ENCODE measurements around the gene MATR3.
A peak's percentile ranks its signal among the peaks of the same experiment; 100 is the strongest.

MATR3 gene

DNA sequence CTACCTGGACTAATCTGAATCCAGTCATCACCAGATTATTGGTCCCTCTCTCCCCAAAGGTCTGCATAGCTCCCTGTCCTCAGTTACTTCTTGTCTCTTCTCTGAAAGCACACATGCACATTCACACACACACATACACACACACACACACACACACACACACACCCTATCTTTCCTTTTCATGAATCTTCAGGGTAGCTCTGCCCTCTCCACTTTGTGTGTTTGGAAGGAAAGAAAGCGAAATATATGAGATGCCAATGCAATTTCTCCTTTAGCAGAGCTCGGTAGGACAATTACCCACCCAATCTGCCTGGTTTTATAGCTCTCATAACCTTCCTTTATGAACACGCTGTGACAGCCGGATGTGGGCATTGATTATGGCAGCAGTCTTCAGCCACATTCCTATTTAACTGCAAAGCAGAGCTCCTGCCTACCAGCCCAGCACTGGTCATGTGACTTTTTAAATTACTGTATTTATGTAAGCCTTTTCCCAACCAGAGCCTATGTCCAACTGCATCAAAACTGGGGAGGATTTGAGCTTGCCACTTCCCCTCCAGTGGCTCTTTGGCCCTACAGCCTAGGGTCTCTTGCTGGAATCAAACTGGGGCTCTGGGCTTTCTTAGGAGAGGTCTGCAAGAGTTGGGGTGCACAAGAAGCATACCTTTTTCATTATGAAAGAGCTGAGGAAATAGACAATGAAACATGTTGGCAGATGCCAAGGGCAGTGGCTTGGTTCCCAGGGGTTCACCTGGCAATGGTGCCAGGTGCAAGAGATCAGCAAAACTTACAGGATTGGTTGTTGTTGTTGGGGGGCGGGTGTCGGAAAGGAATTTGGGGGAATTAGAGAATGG, 20.8 kb upstream of the MATR3 start:
- H3K4me3 ChIP-seq (ENCODE audit: control insufficient read depth, low read depth, low read length): no peak overlapping the region
- TF ChIP-seq, protein P1, sequence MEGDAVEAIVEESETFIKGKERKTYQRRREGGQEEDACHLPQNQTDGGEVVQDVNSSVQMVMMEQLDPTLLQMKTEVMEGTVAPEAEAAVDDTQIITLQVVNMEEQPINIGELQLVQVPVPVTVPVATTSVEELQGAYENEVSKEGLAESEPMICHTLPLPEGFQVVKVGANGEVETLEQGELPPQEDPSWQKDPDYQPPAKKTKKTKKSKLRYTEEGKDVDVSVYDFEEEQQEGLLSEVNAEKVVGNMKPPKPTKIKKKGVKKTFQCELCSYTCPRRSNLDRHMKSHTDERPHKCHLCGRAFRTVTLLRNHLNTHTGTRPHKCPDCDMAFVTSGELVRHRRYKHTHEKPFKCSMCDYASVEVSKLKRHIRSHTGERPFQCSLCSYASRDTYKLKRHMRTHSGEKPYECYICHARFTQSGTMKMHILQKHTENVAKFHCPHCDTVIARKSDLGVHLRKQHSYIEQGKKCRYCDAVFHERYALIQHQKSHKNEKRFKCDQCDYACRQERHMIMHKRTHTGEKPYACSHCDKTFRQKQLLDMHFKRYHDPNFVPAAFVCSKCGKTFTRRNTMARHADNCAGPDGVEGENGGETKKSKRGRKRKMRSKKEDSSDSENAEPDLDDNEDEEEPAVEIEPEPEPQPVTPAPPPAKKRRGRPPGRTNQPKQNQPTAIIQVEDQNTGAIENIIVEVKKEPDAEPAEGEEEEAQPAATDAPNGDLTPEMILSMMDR (conservative IDR thresholded peaks at IDR 0.05; ENCODE audit: control insufficient read depth, insufficient read depth, low read depth, low read length): no peak
- DNase-seq (ENCODE audit: low read depth): peak; percentile 44

DNA sequence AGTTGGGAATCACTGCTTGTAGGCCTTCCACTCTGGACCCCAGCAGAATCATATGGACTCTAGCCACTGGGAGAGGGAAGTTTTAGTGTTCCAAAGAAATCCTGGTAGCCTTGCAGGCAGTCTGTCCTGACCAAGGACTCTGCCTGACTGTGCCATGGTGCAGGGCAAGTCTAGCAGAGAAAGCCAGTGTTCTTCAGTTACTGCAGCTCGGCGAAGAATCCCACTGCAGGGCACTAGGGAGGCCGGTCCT, 20.3 kb upstream of the MATR3 start:
- no peak for DNase-seq (ENCODE audit: low read depth)
- TF ChIP-seq, protein P1 (conservative IDR thresholded peaks at IDR 0.05; ENCODE audit: control insufficient read depth, insufficient read depth, low read depth, low read length): no peak
- H3K4me3 ChIP-seq (ENCODE audit: control insufficient read depth, low read depth, low read length): no peak overlapping the region

DNA sequence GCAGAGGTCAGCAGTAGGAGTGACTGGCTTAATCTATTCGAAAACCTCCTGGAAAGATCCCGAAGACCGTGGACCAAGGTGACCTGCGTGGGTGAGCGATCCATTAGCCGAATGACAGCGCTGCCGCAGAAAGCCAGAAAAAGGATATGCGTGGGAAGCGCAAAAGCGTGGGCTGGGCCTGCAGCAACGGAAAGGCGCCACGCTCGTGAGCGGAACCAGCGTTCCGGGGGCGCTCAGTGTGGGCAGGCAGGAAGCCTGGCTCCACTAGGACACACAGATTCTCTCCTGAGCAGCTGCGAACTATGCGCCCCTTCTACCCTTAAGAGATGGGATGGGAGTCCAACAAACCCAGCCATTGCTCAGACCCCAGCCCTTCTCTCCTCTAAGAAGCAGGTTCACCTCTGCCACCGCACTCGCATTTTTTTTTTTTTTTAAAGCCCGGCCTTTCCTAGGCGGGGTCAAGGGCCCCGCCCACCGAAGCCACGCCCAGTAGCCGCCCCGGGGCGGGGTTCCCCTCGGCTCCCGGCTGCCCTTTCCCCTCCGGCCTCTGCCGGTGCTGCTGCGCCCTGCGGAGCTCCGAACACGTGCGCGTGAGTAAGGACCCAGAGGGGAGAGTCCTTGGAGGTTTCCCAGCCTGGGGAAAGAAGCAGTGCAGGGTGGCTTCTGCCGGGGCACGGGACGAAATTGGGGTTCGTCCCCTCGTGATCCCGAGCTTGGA, 19.8 kb upstream of the MATR3 start:
- DNase-seq (ENCODE audit: low read depth): peak; percentile 87
- TF ChIP-seq, protein P1 (conservative IDR thresholded peaks at IDR 0.05; ENCODE audit: control insufficient read depth, insufficient read depth, low read depth, low read length): no peak
- peak overlapping the region; percentile 93 for H3K4me3 ChIP-seq (ENCODE audit: control insufficient read depth, low read depth, low read length)

DNA sequence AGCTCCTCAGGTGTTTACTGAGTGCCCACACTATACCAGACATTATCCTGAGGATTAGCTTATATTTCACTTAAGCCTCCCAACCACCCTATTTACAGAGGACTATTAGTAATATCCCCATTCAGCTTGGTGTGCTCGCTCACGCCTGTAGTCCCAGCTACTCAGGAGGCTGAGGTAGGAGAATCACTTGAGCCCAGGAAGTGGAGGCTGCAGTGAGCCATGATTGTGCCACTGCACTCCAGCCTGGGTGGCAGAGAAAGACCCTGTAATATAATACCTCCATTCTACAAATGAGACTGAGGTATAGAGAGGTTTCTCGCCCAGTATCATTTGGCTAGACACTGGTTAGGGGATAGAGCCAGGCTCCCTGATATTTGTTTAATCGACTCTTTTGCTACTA, 18.0 kb upstream of the MATR3 start:
- TF ChIP-seq, protein P1 (conservative IDR thresholded peaks at IDR 0.05; ENCODE audit: control insufficient read depth, insufficient read depth, low read depth, low read length): no peak
- no peak for DNase-seq (ENCODE audit: low read depth)
- peak overlapping the region; percentile 43 for H3K4me3 ChIP-seq (ENCODE audit: control insufficient read depth, low read depth, low read length)

DNA sequence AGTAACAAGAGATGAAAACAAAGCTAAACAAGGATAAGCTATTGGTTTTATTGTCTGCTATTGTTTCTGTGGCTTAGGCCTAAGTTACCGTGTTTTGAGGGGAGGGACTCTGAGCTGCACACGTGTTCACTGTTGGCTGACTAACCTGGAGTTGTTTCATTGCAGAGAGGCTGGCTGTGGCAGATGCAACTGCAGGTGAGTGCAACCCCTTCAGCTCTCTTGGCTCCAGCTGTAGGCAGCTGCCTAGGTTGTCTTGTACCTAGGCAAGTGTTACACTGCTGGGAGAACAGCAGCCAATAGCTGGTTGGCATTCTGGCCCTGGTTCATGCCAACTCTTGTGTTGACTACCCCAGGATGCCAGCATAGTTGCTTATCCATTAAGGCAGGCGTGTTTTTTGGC, 17.6 kb upstream of the MATR3 start:
- TF ChIP-seq, protein P1 (conservative IDR thresholded peaks at IDR 0.05; ENCODE audit: control insufficient read depth, insufficient read depth, low read depth, low read length): no peak
- no peak for DNase-seq (ENCODE audit: low read depth)
- peak overlapping the region; percentile 43 for H3K4me3 ChIP-seq (ENCODE audit: control insufficient read depth, low read depth, low read length)

GRCh38 chr5:139276426-139276825, 17.1 kb upstream of the MATR3 start:
- DNase-seq (ENCODE audit: low read depth): no peak
- TF ChIP-seq, protein P1 (conservative IDR thresholded peaks at IDR 0.05; ENCODE audit: control insufficient read depth, insufficient read depth, low read depth, low read length): no peak
- peak overlapping the region; percentile 43 for H3K4me3 ChIP-seq (ENCODE audit: control insufficient read depth, low read depth, low read length)

All from fibroblast of mammary gland (primary cell).